Glomerular endothelial cell (primary cell): ENCODE results near the gene ASS1. TPM values are rescaled to one million over a fixed set of nuclear protein-coding genes. Genes with fewer than 3 reads are reported as not detected.
"Not testable (repeated sequence)": the region's sequence is repeated elsewhere in the genome, so short reads cannot be mapped to it uniquely, and the experiment has no call there.

Source experiments
- DNase-seq: peaks from one replicate; pipeline ENCODE4 v3.0.0-alpha.2; 2011; ENCODE audit warnings: low read depth, low spot score; ENCODE audit errors: extremely low read depth
- total RNA-seq: library from RNA; depleted of rRNA; stranded (reverse); fragments of >200 nt; gene quantifications from 2 replicates; pipeline ENCODE4 v1.2.3, GENCODE V29; 2015

ASS1 gene
- total RNA-seq, 1 donor from 2014 or later = 6.2 TPM

GRCh38 chr9:130433168-130433946 lies 11.4 kb upstream of the ASS1 start:
- DNase-seq = no peak

GRCh38 chr9:130433947-130434262 lies 10.9 kb upstream of the ASS1 start:
- no peak for DNase-seq

GRCh38 chr9:130434656-130435055 lies 10.1 kb upstream of the ASS1 start:
- DNase-seq = not testable (repeated sequence)

- DNase-seq = no peak
Measured at GRCh38 chr9:130437011-130437789, 7.6 kb upstream of the ASS1 start.

- DNase-seq = no peak
Measured at GRCh38 chr9:130438382-130438981, 6.3 kb upstream of the ASS1 start.

GRCh38 chr9:130441031-130441430 lies 3.7 kb upstream of the ASS1 start:
- no peak for DNase-seq

- no peak for DNase-seq
Measured at GRCh38 chr9:130442746-130443455, 1.9 kb upstream of the ASS1 start.

- DNase-seq = no peak
Measured at GRCh38 chr9:130443456-130443801, 1.3 kb upstream of the ASS1 start.

GRCh38 chr9:130443840-130444492 lies 795 bp upstream of the ASS1 start:
- no peak for DNase-seq

GRCh38 chr9:130445268-130445983 lies 665 bp downstream of the ASS1 start:
- no peak for DNase-seq

GRCh38 chr9:130446101-130446861 lies 1.5 kb downstream of the ASS1 start:
- DNase-seq = no peak

- DNase-seq = no peak
Measured at GRCh38 chr9:130447193-130447816, 2.5 kb downstream of the ASS1 start.

GRCh38 chr9:130448035-130448624 lies 3.4 kb downstream of the ASS1 start:
- DNase-seq = no peak

- no peak for DNase-seq
Measured at GRCh38 chr9:130448771-130449603, 4.2 kb downstream of the ASS1 start.

GRCh38 chr9:130450344-130451003 lies 5.7 kb downstream of the ASS1 start:
- no peak for DNase-seq

- DNase-seq = no peak
Measured at GRCh38 chr9:130451004-130451390, 6.2 kb downstream of the ASS1 start.
